Right atrium auricular region (tissue), 2 donors: Measurements from ENCODE around the gene ARGLU1. TPM values are rescaled to one million over a fixed set of nuclear protein-coding genes. Genes with fewer than 3 reads are reported as not detected.

ENCODE experiments used
- DNase-seq: peaks from one replicate; pipeline ENCODE4 v3.0.0-alpha.2; 2019; ENCODE audit warnings: low spot score
- H3K27ac ChIP-seq, 2 donors: fragments of 200-600 bp; sonication (generic); 1 replicate in 1 of 2; 2 replicates in 1 of 2; pipeline ENCODE4 v1.5.1; 2016 to 2019
- H3K27me3 ChIP-seq, 2 donors: fragments of 200-600 bp; sonication (generic); one replicate each; pipeline versions ENCODE4 v1.5.1 to v1.6.0; 2017 to 2019
- H3K36me3 ChIP-seq: fragments of 200-600 bp; sonication (generic); one replicate; pipeline ENCODE4 v1.5.1; 2016
- H3K4me1 ChIP-seq, 2 donors: fragments of 200-600 bp; sonication (generic); one replicate each; pipeline versions ENCODE4 v1.5.1 to v1.6.0; 2017 to 2019
- H3K4me3 ChIP-seq, 2 donors: fragments of 200-600 bp; sonication (generic); 1 replicate in 1 of 2; 2 replicates in 1 of 2; pipeline ENCODE4 v1.5.1; 2017 to 2019; ENCODE audit warnings: mild to moderate bottlenecking in 1 of 2, moderate library complexity in 1 of 2
- H3K9me3 ChIP-seq, 2 donors: fragments of 200-600 bp; sonication (generic); one replicate each; pipeline ENCODE4 v1.5.1; 2019
- total RNA-seq, 2 donors: library from RNA; depleted of rRNA; stranded (reverse); fragments of >200 nt; gene quantifications; one replicate each; pipeline ENCODE4 v1.1.0, GENCODE V29; 2016
- TF ChIP-seq, protein P1 (sequence below), 2 donors: fragments of 200-600 bp; sonication (generic); IDR thresholded peaks; one replicate each; pipeline ENCODE4 v1.5.1; 2019; ENCODE audit warnings: antibody characterized with exemption in 2 of 2

ARGLU1 gene
- total RNA-seq, 2 donors from 2014 or later: 26.1 to 39.9 TPM

DNA sequence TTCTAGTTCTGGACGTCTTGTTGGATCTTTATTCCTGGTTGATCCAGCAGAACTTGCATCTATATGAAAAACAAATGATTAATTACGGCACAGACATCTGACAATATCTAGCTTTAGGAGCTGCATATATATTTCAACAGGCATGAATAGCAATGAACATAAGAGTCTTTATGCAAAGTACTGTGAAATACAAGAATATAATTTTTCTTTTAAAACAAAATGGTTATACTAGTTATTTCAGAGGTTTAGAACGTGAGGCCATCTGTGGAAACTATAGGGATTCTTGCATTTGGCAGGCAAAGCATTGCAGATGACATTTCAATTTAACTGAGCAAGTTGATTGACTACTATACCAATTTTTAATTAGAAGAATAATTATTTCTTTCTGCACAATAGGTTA is 73.0 kb downstream of the ARGLU1 start:
- Histone ChIP-seq H3K27ac (no peak overlapping the region), H3K9me3 (no peaks in the 10 kb centered on the region), H3K4me3 (no peak overlapping the region), H3K4me1 (peaks cover 0 to 24% of the 10 kb centered on the region in 2 donors), H3K36me3 (peaks cover 12% of the 10 kb centered on the region), H3K27me3 (no peaks in the 10 kb centered on the region)
- no peak for DNase-seq
- TF ChIP-seq, protein P1, sequence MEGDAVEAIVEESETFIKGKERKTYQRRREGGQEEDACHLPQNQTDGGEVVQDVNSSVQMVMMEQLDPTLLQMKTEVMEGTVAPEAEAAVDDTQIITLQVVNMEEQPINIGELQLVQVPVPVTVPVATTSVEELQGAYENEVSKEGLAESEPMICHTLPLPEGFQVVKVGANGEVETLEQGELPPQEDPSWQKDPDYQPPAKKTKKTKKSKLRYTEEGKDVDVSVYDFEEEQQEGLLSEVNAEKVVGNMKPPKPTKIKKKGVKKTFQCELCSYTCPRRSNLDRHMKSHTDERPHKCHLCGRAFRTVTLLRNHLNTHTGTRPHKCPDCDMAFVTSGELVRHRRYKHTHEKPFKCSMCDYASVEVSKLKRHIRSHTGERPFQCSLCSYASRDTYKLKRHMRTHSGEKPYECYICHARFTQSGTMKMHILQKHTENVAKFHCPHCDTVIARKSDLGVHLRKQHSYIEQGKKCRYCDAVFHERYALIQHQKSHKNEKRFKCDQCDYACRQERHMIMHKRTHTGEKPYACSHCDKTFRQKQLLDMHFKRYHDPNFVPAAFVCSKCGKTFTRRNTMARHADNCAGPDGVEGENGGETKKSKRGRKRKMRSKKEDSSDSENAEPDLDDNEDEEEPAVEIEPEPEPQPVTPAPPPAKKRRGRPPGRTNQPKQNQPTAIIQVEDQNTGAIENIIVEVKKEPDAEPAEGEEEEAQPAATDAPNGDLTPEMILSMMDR (IDR thresholded peaks at IDR 0.05): no peak

DNA sequence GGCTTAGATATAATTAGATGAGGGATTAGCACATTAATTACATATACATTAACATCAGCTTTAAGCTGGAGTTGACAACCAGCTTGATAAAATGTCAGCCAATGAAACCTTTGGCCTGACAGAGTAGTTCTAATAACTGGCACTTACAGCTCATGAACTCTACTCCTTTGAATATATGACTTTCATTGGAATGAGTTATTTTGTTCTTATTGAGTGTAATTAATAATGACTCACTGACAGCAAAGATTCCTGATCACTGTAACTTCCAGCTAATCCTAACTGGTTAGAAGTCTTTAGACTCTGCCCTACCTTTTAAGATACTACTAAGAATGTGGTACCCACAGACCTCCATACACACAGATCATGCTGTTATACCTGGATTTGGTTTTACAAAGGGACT is 73.4 kb downstream of the ARGLU1 start:
- no peak for DNase-seq

DNA sequence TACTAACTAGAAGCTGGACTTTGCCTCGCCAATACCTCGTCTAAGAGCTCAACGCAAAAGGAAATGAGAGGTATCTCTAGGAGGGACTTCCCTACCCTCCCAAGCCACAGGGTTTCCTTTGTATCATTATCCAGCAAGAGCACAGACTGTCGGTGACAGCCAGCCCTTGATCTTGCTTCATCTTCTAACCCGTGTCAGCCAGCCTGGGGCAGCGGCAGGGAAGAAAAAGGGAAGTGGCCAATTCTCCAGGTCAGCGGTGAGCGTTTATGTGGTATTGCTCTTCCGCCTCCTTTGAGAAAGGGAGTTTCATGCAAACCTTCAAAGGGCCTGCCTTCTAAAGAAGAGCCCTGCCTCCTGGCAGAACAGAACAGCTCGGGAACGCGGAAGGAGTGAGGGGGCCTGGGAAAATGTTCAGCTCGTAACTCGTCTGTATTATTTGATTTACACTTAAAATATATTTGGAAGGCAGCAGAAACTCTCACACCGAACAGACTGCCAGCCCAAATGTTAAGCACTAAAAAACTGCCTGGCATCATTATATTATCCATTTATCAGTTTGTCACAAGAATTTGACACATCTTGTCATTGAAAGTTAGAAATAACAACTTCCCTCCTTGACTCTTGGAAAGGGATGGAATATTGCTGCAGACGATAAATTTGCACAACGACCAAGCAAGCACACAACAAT is 74.3 kb downstream of the ARGLU1 start:
- H3K27ac ChIP-seq: no peak overlapping the region
- no peaks in the 10 kb centered on the region for H3K9me3 ChIP-seq

More for the DNA sequence above, 73.4 kb downstream of the ARGLU1 start:
- Histone ChIP-seq H3K27me3 (no peaks in the 10 kb centered on the region), H3K4me1 (peaks cover 0 to 20% of the 10 kb centered on the region in 2 donors), H3K9me3 (no peaks in the 10 kb centered on the region), H3K27ac (no peak overlapping the region), H3K36me3 (peaks cover 12% of the 10 kb centered on the region), H3K4me3 (no peak overlapping the region)
- TF ChIP-seq, protein P1 (IDR thresholded peaks at IDR 0.05): no peak

DNA sequence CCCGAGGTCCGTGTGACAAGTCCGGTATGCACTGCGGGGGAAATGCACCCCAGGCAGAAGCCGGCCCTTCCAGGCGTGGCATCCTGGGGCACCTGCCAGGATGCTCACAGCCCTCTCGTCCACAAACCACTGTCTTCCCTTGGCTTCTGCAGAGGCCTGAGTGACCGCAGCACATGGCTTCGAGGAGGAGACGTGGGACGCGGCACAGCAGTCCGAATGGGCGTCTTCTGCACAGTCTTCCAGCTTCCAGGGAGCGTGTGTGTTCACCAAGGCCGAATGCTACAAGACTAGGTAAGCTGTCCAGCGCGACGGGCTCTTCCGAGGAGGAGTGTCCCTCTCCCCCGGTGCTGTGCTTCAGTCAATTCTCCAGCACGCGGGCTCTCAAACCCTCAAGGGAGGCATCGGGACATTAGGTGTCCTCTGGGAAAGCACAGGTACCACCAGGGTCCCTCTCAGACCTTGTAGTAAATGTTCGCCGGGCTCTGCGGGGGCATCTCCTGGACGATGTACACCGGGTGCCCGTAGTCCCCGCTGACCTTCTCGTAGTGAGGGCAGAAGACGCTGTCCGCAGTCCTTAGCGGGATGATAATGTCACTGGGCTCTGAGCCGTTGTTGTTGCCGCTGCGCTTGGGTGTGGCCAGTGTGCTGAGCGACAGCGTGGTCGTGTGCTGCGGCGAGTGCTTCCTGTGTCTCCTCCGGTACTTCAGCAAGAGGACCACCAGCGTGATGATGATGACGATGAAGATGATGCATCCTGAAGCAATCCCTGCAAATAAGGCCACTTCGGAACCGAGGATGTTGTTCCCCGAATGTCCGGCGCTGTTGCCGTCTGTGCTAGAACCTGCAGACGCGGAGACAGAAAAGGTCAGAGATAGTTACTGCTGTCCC is 75.1 kb downstream of the ARGLU1 start:
- TF ChIP-seq, protein P1 (IDR thresholded peaks at IDR 0.05): no peak
- Histone ChIP-seq H3K4me3 (no peak overlapping the region), H3K4me1 (peaks cover 0 to 13% of the 10 kb centered on the region in 2 donors), H3K27ac (no peak overlapping the region), H3K27me3 (no peaks in the 10 kb centered on the region), H3K9me3 (no peaks in the 10 kb centered on the region), H3K36me3 (peaks cover 12% of the 10 kb centered on the region)
- DNase-seq: no peak

More for the DNA sequence above, 74.3 kb downstream of the ARGLU1 start:
- Histone ChIP-seq H3K36me3 (peaks cover 12% of the 10 kb centered on the region), H3K27me3 (no peaks in the 10 kb centered on the region), H3K4me3 (no peak overlapping the region), H3K4me1 (peaks cover 0 to 16% of the 10 kb centered on the region in 2 donors)
- no peak for DNase-seq
- TF ChIP-seq, protein P1 (IDR thresholded peaks at IDR 0.05): no peak

DNA sequence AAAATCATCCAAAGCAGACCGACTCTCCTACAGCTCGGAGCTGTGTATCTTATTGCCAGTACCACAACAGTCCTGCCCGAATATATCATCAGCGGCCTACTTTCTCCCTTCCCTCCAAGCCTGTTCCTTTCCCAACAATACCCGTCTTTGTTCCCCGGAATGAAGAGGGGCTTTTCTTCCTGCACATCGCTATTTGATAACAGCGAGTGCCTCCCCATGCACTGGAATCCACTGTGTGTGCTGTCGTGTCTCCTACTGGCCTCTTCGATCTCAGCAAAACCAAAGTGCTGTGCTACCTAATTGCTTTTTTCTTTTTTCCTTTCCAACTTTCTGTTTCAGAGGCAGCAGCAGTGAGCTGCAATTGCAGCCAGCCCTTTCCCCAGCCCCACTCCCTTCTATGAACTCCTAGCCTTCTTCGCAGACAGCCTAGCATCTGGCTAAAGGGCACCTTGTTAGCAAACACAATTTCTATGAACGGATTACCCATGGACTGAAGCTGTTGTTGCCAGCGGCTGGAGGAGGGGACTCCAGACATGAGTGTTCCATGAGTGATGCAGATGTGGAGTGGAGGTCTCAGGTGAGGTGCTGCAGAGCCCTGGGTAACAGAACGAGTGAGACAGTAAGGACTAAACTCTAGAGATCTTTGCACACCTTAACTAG is 75.9 kb downstream of the ARGLU1 start:
- H3K4me1 ChIP-seq: peaks cover 0 to 13% of the 10 kb centered on the region in 2 donors
- TF ChIP-seq, protein P1 (IDR thresholded peaks at IDR 0.05): no peak
- H3K27me3 ChIP-seq: no peaks in the 10 kb centered on the region
- no peak overlapping the region for H3K4me3 ChIP-seq
- H3K36me3 ChIP-seq: peaks cover 12% of the 10 kb centered on the region
- no peak for DNase-seq
- H3K27ac ChIP-seq: peak overlapping the region in 1 of 2 donors; percentile 34
- no peaks in the 10 kb centered on the region for H3K9me3 ChIP-seq

Other genes with a start within 250 kb of the ARGLU1 start
- 10 to 100 TPM; 15.5 to 17.4 TPM for gene EFNB2, start 32.5 kb downstream of the ARGLU1 start, total RNA-seq